NCI-H146 treated with DMSO at 0.1 percent for 48 hours (cell line): Measurements from ENCODE around the gene GOLPH3.
"Not testable (repeated sequence)": the region's sequence is repeated elsewhere in the genome, so short reads cannot be mapped to it uniquely, and the experiment has no call there.

Experiments used
- DNase-seq: peaks from one replicate; lab custom pipeline; 2025; ENCODE audit not compliant: unreplicated experiment; lab: John Stamatoyannopoulos, UW

GOLPH3 gene

GRCh38 chr5:32100691-32101302 lies 73.3 kb downstream of the GOLPH3 start:
- DNase-seq, result no peak

GRCh38 chr5:32100230-32100629 lies 73.9 kb downstream of the GOLPH3 start:
- DNase-seq, result no peak

- no peak for DNase-seq
Observed at GRCh38 chr5:32099486-32100035, 74.6 kb downstream of the GOLPH3 start.

GRCh38 chr5:32098890-32099310 lies 75.2 kb downstream of the GOLPH3 start:
- no peak for DNase-seq

- DNase-seq, result no peak
Observed at GRCh38 chr5:32098291-32098690, 75.8 kb downstream of the GOLPH3 start.

GRCh38 chr5:32096891-32097595 lies 77.1 kb downstream of the GOLPH3 start:
- DNase-seq, result no peak

GRCh38 chr5:32095261-32095671 lies 78.9 kb downstream of the GOLPH3 start:
- DNase-seq, result no peak

GRCh38 chr5:32094691-32095090 lies 79.4 kb downstream of the GOLPH3 start:
- no peak for DNase-seq

GRCh38 chr5:32092938-32093812 lies 80.9 kb downstream of the GOLPH3 start:
- DNase-seq, result peak; percentile 35

- no peak for DNase-seq
Observed at GRCh38 chr5:32090755-32091128, 83.4 kb downstream of the GOLPH3 start.

GRCh38 chr5:32090026-32090754 lies 83.9 kb downstream of the GOLPH3 start:
- DNase-seq, result no peak

GRCh38 chr5:32089146-32090000 lies 84.7 kb downstream of the GOLPH3 start:
- DNase-seq, result no peak

- no peak for DNase-seq
Observed at GRCh38 chr5:32088214-32088613, 85.9 kb downstream of the GOLPH3 start.

GRCh38 chr5:32087086-32088082 lies 86.7 kb downstream of the GOLPH3 start:
- DNase-seq, result no peak

- no peak for DNase-seq
Observed at GRCh38 chr5:32083981-32084430, 90.1 kb downstream of the GOLPH3 start.

- DNase-seq, result no peak
Observed at GRCh38 chr5:32082701-32083100, 91.4 kb downstream of the GOLPH3 start.

- DNase-seq, result not testable (repeated sequence)
Observed at GRCh38 chr5:32080565-32080964, 93.6 kb downstream of the GOLPH3 start.

GRCh38 chr5:32078855-32079254 lies 95.3 kb downstream of the GOLPH3 start:
- not testable (repeated sequence) for DNase-seq
